ENCODE data around the gene MED1. TPM values are rescaled to one million over a fixed set of nuclear protein-coding genes. Genes with fewer than 3 reads are reported as not detected.

MED1 gene
- total RNA-seq, 4 donors from 2014 or later = 16.3 to 25.1 (median 17.8) TPM

GRCh38 chr17:39416141-39416540 lies 34.9 kb downstream of the MED1 start:
- Histone ChIP-seq H3K4me1 (no peaks in the 10 kb centered on the region), H3K27me3 (no peaks in the 10 kb centered on the region), H3K27ac (no peak overlapping the region), H3K36me3 (peaks cover 0 to 87% of the 10 kb centered on the region in 2 donors), H3K9me3 (no peaks in the 10 kb centered on the region), H3K4me3 (no peak overlapping the region)
- DNase-seq (no peak), ATAC-seq (no peak)
- in situ Hi-C loops (cut with MboI; ENCODE audit: low sequenced_read_pairs in 4 of 4) (no loop called here), intact Hi-C loops (cut with DNase I; ENCODE audit: low total_unique reads) (no loop called here)
- TF ChIP-seq POLR2A (IDR thresholded peaks at IDR 0.05) (no peak), CTCF (IDR thresholded peaks at IDR 0.05 in 4 of 5, conservative IDR thresholded peaks at IDR 0.05 in 1 of 5) (no peak)

GRCh38 chr17:39410279-39410678 lies 40.8 kb downstream of the MED1 start:
- H3K27me3 ChIP-seq = no peaks in the 10 kb centered on the region
- peaks cover 3 to 74% of the 10 kb centered on the region in 2 donors for H3K36me3 ChIP-seq
- TF ChIP-seq POLR2A (IDR thresholded peaks at IDR 0.05) = no peak
- TF ChIP-seq CTCF (IDR thresholded peaks at IDR 0.05 in 4 of 5, conservative IDR thresholded peaks at IDR 0.05 in 1 of 5) = no peak
- no peak overlapping the region for H3K27ac ChIP-seq
- in situ Hi-C loops (cut with MboI; ENCODE audit: low sequenced_read_pairs in 4 of 4) = no loop called here
- DNase-seq = no peak
- no peak overlapping the region for H3K4me3 ChIP-seq
- no peaks in the 10 kb centered on the region for H3K9me3 ChIP-seq
- H3K4me1 ChIP-seq = no peaks in the 10 kb centered on the region
- intact Hi-C loops (cut with DNase I; ENCODE audit: low total_unique reads) = no loop called here
- no peak for ATAC-seq

- no peaks in the 10 kb centered on the region for H3K4me1 ChIP-seq
- no peak for DNase-seq
- no peaks in the 10 kb centered on the region for H3K9me3 ChIP-seq
- intact Hi-C loops (cut with DNase I; ENCODE audit: low total_unique reads) = no loop called here
- no peak overlapping the region for H3K27ac ChIP-seq
- H3K36me3 ChIP-seq = peaks cover 3 to 64% of the 10 kb centered on the region in 2 donors
- no peak overlapping the region for H3K4me3 ChIP-seq
- TF ChIP-seq CTCF (IDR thresholded peaks at IDR 0.05 in 4 of 5, conservative IDR thresholded peaks at IDR 0.05 in 1 of 5) (no peak), POLR2A (IDR thresholded peaks at IDR 0.05) (no peak)
- in situ Hi-C loops (cut with MboI; ENCODE audit: low sequenced_read_pairs in 4 of 4) = loop anchor here in 1 of 4 donors (10.0 kb wide), 1 partner anchor 134 kb away; no protein-coding TSS in a partner anchor
- H3K27me3 ChIP-seq = no peaks in the 10 kb centered on the region
- ATAC-seq = no peak
Observed at GRCh38 chr17:39408360-39408759, 42.7 kb downstream of the MED1 start.

GRCh38 chr17:39406951-39407350 lies 44.1 kb downstream of the MED1 start:
- no peak overlapping the region for H3K4me3 ChIP-seq
- no peak for TF ChIP-seq CTCF (IDR thresholded peaks at IDR 0.05 in 4 of 5, conservative IDR thresholded peaks at IDR 0.05 in 1 of 5)
- TF ChIP-seq POLR2A (IDR thresholded peaks at IDR 0.05) = no peak
- peaks cover 3 to 50% of the 10 kb centered on the region in 2 donors for H3K36me3 ChIP-seq
- H3K27me3 ChIP-seq = no peaks in the 10 kb centered on the region
- in situ Hi-C loops (cut with MboI; ENCODE audit: low sequenced_read_pairs in 4 of 4) = loop anchor here in 1 of 4 donors (10.0 kb wide), 1 partner anchor 132 kb away; no protein-coding TSS in a partner anchor
- intact Hi-C loops (cut with DNase I; ENCODE audit: low total_unique reads) = no loop called here
- DNase-seq (no peak), ATAC-seq (no peak)
- no peaks in the 10 kb centered on the region for H3K9me3 ChIP-seq
- H3K4me1 ChIP-seq = no peaks in the 10 kb centered on the region
- no peak overlapping the region for H3K27ac ChIP-seq

- TF ChIP-seq CTCF (IDR thresholded peaks at IDR 0.05 in 4 of 5, conservative IDR thresholded peaks at IDR 0.05 in 1 of 5) (no peak), POLR2A (IDR thresholded peaks at IDR 0.05) (no peak)
- H3K27ac ChIP-seq = no peak overlapping the region
- H3K36me3 ChIP-seq = peaks cover 3 to 38% of the 10 kb centered on the region in 2 donors
- no peaks in the 10 kb centered on the region for H3K9me3 ChIP-seq
- H3K27me3 ChIP-seq = no peaks in the 10 kb centered on the region
- no peak overlapping the region for H3K4me3 ChIP-seq
- in situ Hi-C loops (cut with MboI; ENCODE audit: low sequenced_read_pairs in 4 of 4) = loop anchor here in 1 of 4 donors (10.0 kb wide), 1 partner anchor 131 kb away; no protein-coding TSS in a partner anchor
- no peak for ATAC-seq
- peaks cover 0 to 2% of the 10 kb centered on the region in 2 donors for H3K4me1 ChIP-seq
- intact Hi-C loops (cut with DNase I; ENCODE audit: low total_unique reads) = no loop called here
- no peak for DNase-seq
Observed at GRCh38 chr17:39405436-39405835, 45.6 kb downstream of the MED1 start.
